ENCODE data around the gene NAP1L4. TPM values are rescaled to one million over a fixed set of nuclear protein-coding genes. Genes with fewer than 3 reads are reported as not detected.

The NAP1L4 gene
- total RNA-seq, 1 donor from 2014 or later = 171 TPM

- Mint-ChIP-seq H3K9me3 (peaks cover 22% of the 10 kb centered on the region), H3K4me1 (peaks cover 6% of the 10 kb centered on the region), H3K36me3 (peaks cover 19% of the 10 kb centered on the region), H3K4me3 (no peak overlapping the region), H3K27ac (no peak overlapping the region), H3K27me3 (ENCODE audit: low read depth) (peaks cover 33% of the 10 kb centered on the region)
- TF ChIP-seq CTCF (IDR thresholded peaks at IDR 0.05; ENCODE audit: unreplicated experiment) = no peak
- peak in 1 of 2 experiments; percentile 10 for DNase-seq (ENCODE audit: low spot score in 2 of 2, unreplicated experiment in 2 of 2)
Measured at GRCh38 chr11:2934611-2935239, 57.4 kb downstream of the NAP1L4 start.

- Mint-ChIP-seq H3K27me3 (ENCODE audit: low read depth) (peaks cover 35% of the 10 kb centered on the region), H3K4me3 (no peak overlapping the region), H3K4me1 (peaks cover 7% of the 10 kb centered on the region), H3K36me3 (peaks cover 17% of the 10 kb centered on the region), H3K9me3 (peaks cover 19% of the 10 kb centered on the region), H3K27ac (no peak overlapping the region)
- no peak for DNase-seq (ENCODE audit: low spot score in 2 of 2, unreplicated experiment in 2 of 2)
- no peak for TF ChIP-seq CTCF (IDR thresholded peaks at IDR 0.05; ENCODE audit: unreplicated experiment)
Measured at GRCh38 chr11:2934021-2934550, 58.0 kb downstream of the NAP1L4 start.

GRCh38 chr11:2933375-2934020 lies 58.6 kb downstream of the NAP1L4 start:
- TF ChIP-seq CTCF (IDR thresholded peaks at IDR 0.05; ENCODE audit: unreplicated experiment) = no peak
- Mint-ChIP-seq H3K4me1 (peaks cover 9% of the 10 kb centered on the region), H3K27me3 (ENCODE audit: low read depth) (peaks cover 40% of the 10 kb centered on the region), H3K36me3 (peaks cover 12% of the 10 kb centered on the region), H3K9me3 (peaks cover 13% of the 10 kb centered on the region), H3K4me3 (no peak overlapping the region), H3K27ac (no peak overlapping the region)
- peak in 1 of 2 experiments; percentile 15 for DNase-seq (ENCODE audit: low spot score in 2 of 2, unreplicated experiment in 2 of 2)

GRCh38 chr11:2932850-2933251 lies 59.3 kb downstream of the NAP1L4 start:
- peaks cover 11% of the 10 kb centered on the region for H3K4me1 Mint-ChIP-seq
- no peak overlapping the region for H3K4me3 Mint-ChIP-seq

More at GRCh38 chr11:2932850-2933251, 59.3 kb downstream of the NAP1L4 start:
- H3K36me3 Mint-ChIP-seq = peaks cover 6% of the 10 kb centered on the region
- peaks cover 46% of the 10 kb centered on the region for H3K27me3 Mint-ChIP-seq (ENCODE audit: low read depth)
- no peak for DNase-seq (ENCODE audit: low spot score in 2 of 2, unreplicated experiment in 2 of 2)
- no peak for TF ChIP-seq CTCF (IDR thresholded peaks at IDR 0.05; ENCODE audit: unreplicated experiment)
- H3K27ac Mint-ChIP-seq = no peak overlapping the region
- H3K9me3 Mint-ChIP-seq = peaks cover 10% of the 10 kb centered on the region

Data from mesothelial cell of epicardium (in vitro differentiated cells).